ENCODE results near the gene TMSB10.

DNA sequence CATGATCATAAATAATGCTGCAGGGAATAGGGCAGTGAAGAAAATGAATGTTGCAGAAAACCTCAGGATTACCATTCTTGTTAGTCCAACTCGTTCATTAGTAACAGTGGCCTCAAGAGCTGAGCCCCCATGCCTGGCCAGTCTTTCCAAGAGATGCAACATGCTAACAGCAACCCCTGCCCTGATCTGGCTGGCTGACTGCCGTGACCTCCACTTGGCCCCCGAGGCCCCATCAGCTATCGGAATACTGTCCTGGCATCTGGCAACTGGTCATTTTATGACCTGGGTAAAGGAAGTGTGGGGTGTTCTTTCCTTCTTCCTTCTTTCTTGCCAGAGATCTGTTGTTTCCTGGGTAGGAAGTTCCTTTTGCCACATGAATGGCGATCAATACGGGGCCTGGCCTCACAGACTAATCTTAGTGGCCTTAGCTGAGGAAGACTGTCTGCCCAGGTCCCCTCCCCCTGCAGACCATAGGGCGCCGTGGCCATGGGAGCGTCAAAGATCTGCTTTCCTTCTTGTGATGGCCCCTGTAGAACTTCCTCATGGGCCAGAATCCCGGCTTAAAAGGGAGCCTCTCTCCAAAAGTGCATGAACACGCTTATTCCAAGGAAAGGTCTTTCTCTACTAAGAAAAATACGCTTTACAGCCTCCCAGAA lies 14.0 kb upstream of the TMSB10 start:
- TF ChIP-seq, protein P1, sequence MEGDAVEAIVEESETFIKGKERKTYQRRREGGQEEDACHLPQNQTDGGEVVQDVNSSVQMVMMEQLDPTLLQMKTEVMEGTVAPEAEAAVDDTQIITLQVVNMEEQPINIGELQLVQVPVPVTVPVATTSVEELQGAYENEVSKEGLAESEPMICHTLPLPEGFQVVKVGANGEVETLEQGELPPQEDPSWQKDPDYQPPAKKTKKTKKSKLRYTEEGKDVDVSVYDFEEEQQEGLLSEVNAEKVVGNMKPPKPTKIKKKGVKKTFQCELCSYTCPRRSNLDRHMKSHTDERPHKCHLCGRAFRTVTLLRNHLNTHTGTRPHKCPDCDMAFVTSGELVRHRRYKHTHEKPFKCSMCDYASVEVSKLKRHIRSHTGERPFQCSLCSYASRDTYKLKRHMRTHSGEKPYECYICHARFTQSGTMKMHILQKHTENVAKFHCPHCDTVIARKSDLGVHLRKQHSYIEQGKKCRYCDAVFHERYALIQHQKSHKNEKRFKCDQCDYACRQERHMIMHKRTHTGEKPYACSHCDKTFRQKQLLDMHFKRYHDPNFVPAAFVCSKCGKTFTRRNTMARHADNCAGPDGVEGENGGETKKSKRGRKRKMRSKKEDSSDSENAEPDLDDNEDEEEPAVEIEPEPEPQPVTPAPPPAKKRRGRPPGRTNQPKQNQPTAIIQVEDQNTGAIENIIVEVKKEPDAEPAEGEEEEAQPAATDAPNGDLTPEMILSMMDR (IDR thresholded peaks at IDR 0.05; ENCODE audit: low read depth, low read length): no peak
- TF ChIP-seq POLR2A (IDR thresholded peaks at IDR 0.05; ENCODE audit: extremely low read depth, insufficient read length) (no peak), MYC (IDR thresholded peaks at IDR 0.05; ENCODE audit: low read depth, low read length) (no peak)
- TF ChIP-seq, protein P2, sequence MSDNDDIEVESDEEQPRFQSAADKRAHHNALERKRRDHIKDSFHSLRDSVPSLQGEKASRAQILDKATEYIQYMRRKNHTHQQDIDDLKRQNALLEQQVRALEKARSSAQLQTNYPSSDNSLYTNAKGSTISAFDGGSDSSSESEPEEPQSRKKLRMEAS (IDR thresholded peaks at IDR 0.05; ENCODE audit: low read depth, low read length): no peak

All from NB4 (cell line).